ENCODE data around the gene GHRL. TPM values are rescaled to one million over a fixed set of nuclear protein-coding genes. Genes with fewer than 3 reads are reported as not detected.

GHRL gene
- total RNA-seq, 6 experiments from 2014 or later = 0.32 to 0.43 TPM; not detected in 4

- Histone ChIP-seq H3K36me3 (peaks cover 0 to 11% (median 0%) of the 10 kb centered on the region in 4 donors), H3K4me3 (no peak overlapping the region), H3K27ac (no peak overlapping the region), H3K27me3 (no peaks in the 10 kb centered on the region), H3K9me3 (no peaks in the 10 kb centered on the region), H3K4me1 (no peaks in the 10 kb centered on the region)
- TF ChIP-seq POLR2A (IDR thresholded peaks at IDR 0.05) (no peak), CTCF (IDR thresholded peaks at IDR 0.05) (no peak)
- ATAC-seq (no peak), DNase-seq (no peak)
- intact Hi-C loops (cut with DNase I) = no loop called here
- 89% methylated on average over 8 of the region's 9 CpGs for WGBS (ENCODE audit: insufficient coverage, low coverage, low lambda C conversion rate, missing lambda C conversion rate)
Measured at GRCh38 chr3:10289077-10289476, 3.7 kb downstream of the GHRL start.

- TF ChIP-seq POLR2A (IDR thresholded peaks at IDR 0.05) (no peak), CTCF (IDR thresholded peaks at IDR 0.05) (no peak)
- Histone ChIP-seq H3K9me3 (no peaks in the 10 kb centered on the region), H3K36me3 (peaks cover 0 to 13% (median 0%) of the 10 kb centered on the region in 4 donors), H3K27ac (no peak overlapping the region), H3K4me3 (no peak overlapping the region), H3K27me3 (no peaks in the 10 kb centered on the region), H3K4me1 (no peaks in the 10 kb centered on the region)
- no peak for ATAC-seq
- intact Hi-C loops (cut with DNase I) = no loop called here
- 91% methylated on average over 6 of the region's 11 CpGs for WGBS (ENCODE audit: insufficient coverage, low coverage, low lambda C conversion rate, missing lambda C conversion rate)
- DNase-seq = no peak
Measured at GRCh38 chr3:10288575-10288960, 4.2 kb downstream of the GHRL start.

GRCh38 chr3:10287936-10288574, 4.7 kb downstream of the GHRL start:
- no peak for ATAC-seq

GRCh38 chr3:10286596-10287295, 6.0 kb downstream of the GHRL start:
- ATAC-seq = peak in 1 of 4 donors; percentile 46
- H3K27me3 ChIP-seq = no peaks in the 10 kb centered on the region
- no peak overlapping the region for H3K4me3 ChIP-seq
- H3K36me3 ChIP-seq = peaks cover 0 to 22% (median 3%) of the 10 kb centered on the region in 4 donors
- no peaks in the 10 kb centered on the region for H3K9me3 ChIP-seq
- DNase-seq = no peak
- TF ChIP-seq POLR2A (IDR thresholded peaks at IDR 0.05) (no peak), CTCF (IDR thresholded peaks at IDR 0.05) (peak in 2 of 4 donors; percentile 20 to 34)
- intact Hi-C loops (cut with DNase I) = no loop called here
- no peaks in the 10 kb centered on the region for H3K4me1 ChIP-seq
- 85% methylated on average over 2 of the region's 2 CpGs for WGBS (ENCODE audit: insufficient coverage, low coverage, low lambda C conversion rate, missing lambda C conversion rate)
- H3K27ac ChIP-seq = no peak overlapping the region

More at GRCh38 chr3:10287936-10288574, 4.7 kb downstream of the GHRL start:
- intact Hi-C loops (cut with DNase I) = no loop called here
- no peaks in the 10 kb centered on the region for H3K27me3 ChIP-seq
- H3K36me3 ChIP-seq = peaks cover 0 to 18% (median 0%) of the 10 kb centered on the region in 4 donors
- TF ChIP-seq POLR2A (IDR thresholded peaks at IDR 0.05) = no peak
- no peak for TF ChIP-seq CTCF (IDR thresholded peaks at IDR 0.05)
- no peak overlapping the region for H3K27ac ChIP-seq
- WGBS (ENCODE audit: insufficient coverage, low coverage, low lambda C conversion rate, missing lambda C conversion rate) = 83% methylated on average over 3 of the region's 12 CpGs
- DNase-seq = no peak
- H3K4me1 ChIP-seq = no peaks in the 10 kb centered on the region
- H3K4me3 ChIP-seq = no peak overlapping the region
- H3K9me3 ChIP-seq = no peaks in the 10 kb centered on the region
